HL-60/S4 treated with retinoic acid at 250 ng/mL for 4 days and 3 days (cell line): ENCODE measurements around the gene PSD.

Experiments
- in situ Hi-C: fragments of 300-500 bp; cut with MboI; formaldehyde crosslinking; loops from 2 replicates; pipeline ENCODE4 v1.7.0; 2022; ENCODE audit warnings: low sequenced_read_pairs

Gene PSD

DNA sequence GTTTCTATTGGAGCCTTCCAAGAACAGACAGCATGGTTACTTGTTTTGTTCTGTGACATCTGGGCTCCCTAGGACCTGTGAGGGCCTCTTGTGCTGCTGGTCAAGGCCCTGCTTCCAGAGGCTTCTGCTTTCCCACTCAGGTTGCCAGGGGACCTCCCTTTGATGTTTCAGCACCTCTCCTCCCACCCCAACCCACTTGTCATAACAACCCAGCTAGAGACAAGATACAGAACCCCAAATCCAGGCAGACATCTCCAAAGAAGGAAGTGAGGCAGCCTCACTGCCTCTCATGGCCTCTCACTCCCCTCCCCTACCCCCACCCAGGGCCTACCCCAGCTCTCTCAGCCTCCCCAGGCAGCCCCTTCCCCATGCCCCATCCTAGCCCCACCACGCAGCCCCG, 11.8 kb downstream of the PSD start:
- in situ Hi-C loops = no loop called here

- in situ Hi-C loops = no loop called here
Measured at GRCh38 chr10:102405632-102406031, 13.0 kb downstream of the PSD start.

DNA sequence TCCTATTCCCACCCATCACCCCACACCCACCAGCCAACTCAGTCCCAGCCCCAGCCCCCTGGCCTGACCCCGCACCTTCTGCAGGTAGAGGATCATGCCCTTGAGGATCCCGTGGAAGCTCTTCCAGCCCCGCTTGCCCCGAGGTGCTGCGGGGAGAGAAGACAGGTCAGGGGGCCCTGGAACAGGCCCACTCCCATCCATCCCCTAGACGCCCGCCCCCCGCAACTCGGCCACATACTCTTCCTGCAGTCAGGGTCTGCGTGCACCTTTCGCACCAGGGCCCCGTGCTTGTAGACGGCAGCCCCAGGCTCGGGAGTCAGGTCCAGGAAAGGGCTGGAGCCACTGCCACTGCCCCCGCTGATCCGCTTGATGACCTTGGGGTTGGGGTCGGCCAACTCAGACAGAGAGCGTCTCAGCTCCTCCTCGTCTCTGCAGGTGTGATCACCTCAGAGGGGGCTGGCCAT, 13.4 kb downstream of the PSD start:
- in situ Hi-C loops = no loop called here

- in situ Hi-C loops = no loop called here
Measured at GRCh38 chr10:102404361-102405107, 14.1 kb downstream of the PSD start.

DNA sequence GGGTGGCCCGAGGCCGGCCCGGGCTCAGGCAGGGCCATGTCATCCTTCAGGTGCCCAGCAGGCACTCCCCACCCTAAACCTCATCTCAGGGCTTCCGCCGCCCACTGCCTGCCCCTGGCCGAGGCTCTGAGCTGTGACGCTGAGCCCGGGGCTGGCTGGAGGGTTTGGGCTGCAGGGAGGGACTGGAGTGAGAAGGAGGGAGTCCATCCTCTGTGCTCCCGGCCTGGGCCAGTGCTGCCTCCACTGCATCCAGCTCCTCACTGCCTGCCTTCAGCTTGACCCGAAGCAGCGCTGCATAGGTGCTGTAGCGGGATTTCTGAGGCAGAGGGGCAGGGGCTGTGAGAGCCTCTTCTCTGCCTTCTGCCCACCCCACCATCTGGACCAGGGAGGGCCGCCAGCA, 15.5 kb downstream of the PSD start:
- in situ Hi-C loops = no loop called here

GRCh38 chr10:102402512-102402896, 16.1 kb downstream of the PSD start:
- in situ Hi-C loops = no loop called here

DNA sequence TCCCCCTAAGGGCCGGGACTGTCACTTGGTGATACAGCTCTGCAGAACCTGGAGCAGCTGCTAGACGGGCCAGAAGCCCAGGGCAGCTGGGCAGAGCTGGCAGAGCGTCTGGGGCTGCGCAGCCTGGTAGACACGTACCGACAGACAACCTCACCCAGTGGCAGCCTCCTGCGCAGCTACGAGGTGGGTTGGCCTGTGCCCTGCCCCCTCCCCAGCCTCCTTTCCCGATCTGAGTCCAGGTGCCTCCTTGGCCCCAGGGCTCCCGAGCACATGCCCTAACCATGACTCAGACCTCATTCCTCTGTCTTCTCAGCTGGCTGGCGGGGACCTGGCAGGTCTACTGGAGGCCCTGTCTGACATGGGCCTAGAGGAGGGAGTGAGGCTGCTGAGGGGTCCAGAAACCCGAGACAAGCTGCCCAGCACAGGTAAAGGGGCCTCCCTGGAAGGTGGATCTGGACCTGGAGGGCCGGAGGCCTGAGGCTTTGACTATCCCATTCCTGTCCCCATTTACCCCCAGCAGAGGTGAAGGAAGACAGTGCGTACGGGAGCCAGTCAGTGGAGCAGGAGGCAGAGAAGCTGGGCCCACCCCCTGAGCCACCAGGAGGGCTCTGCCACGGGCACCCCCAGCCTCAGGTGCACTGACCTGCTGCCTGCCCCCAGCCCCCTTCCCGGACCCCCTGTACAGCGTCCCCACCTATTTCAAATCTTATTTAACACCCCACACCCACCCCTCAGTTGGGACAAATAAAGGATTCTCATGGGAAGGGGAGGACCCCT, 16.7 kb downstream of the PSD start:
- in situ Hi-C loops = no loop called here

GRCh38 chr10:102401342-102401654, 17.3 kb downstream of the PSD start:
- in situ Hi-C loops = no loop called here

- in situ Hi-C loops = no loop called here
Measured at GRCh38 chr10:102400598-102401341, 17.8 kb downstream of the PSD start.

- in situ Hi-C loops = no loop called here
Measured at GRCh38 chr10:102400076-102400475, 18.5 kb downstream of the PSD start.

DNA sequence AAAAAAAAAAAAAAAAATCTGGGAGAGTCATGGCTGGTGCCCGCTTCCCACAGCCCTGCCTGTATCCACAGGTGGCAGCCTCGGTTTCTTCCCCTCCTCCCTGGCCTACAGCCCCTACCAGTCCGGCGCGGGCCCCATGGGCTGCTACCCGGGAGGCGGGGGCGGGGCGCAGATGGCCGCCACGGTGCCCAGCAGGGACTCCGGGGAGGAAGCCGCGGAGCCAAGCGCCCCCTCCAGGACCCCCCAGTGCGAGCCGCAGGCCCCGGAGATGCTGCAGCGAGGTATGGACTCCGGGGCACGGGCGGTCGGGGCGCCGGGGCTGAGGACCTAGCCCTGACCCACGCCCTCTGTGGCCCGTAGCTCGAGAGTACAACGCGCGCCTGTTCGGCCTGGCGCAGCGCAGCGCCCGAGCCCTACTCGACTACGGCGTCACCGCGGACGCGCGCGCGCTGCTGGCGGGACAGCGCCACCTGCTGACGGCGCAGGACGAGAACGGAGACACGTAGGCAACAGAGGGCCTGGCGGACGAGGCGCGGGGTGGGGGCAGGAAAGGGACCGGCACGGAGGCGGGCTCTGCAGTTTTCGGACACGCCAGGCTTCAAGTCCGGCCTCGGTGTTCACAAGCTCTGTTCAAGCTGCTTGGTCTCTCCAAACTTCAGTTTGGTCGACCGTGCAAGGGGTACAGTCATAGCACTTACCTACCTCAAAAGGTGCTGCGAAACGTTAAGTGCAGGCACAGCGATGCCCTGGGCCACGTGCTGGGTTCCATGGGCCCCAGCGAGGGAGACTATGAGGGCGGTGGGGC, 19.2 kb downstream of the PSD start:
- in situ Hi-C loops = no loop called here

GRCh38 chr10:102398172-102399020, 20.2 kb downstream of the PSD start:
- in situ Hi-C loops = no loop called here

GRCh38 chr10:102397222-102398171, 21.1 kb downstream of the PSD start:
- in situ Hi-C loops = no loop called here

DNA sequence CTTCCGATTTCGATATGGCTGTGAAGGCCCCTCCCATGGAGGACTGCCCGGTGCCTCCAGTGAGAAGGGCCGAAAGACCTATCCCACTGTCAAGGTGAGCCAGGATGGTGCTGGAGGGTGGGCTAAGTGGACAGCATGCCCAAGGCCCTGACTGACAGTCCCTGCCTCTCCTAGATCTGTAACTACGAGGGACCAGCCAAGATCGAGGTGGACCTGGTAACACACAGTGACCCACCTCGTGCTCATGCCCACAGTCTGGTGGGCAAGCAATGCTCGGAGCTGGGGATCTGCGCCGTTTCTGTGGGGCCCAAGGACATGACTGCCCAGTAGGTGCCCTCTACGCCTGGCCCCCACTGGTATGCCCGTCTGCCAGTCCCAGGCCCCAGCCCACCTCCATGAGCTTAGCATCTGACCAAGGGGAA, 21.8 kb downstream of the PSD start:
- in situ Hi-C loops = no loop called here

DNA sequence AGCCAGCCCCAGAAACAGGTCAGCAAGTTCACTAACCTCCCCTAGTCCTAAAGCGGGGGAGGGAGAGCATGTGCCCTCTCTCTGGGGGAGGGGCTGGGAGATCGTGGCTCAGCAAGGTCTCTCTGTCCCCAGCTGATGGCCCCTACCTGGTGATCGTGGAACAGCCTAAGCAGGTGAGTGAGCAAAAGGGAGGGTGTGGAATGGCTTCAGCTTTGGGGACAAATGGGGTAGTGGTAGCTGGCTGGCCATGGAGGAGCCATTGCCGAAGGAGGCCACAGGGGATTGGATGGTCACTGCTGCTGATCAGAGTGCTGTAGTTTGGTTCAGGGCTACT, 22.3 kb downstream of the PSD start:
- in situ Hi-C loops = no loop called here

- in situ Hi-C loops = no loop called here
Measured at GRCh38 chr10:102395400-102396316, 22.9 kb downstream of the PSD start, which contains the start of gene NFKB2. Gene NFKB2, plus strand, starts transcription at chr10:102395705. Its CDS starts 255 bp downstream, at chr10:102395960.

- in situ Hi-C loops = no loop called here
Measured at GRCh38 chr10:102394801-102395399, 23.7 kb downstream of the PSD start.
